ENCODE data around the gene EIF3K.
"Not testable (repeated sequence)": the region's sequence is repeated elsewhere in the genome, so short reads cannot be mapped to it uniquely, and the experiment has no call there.

EIF3K gene, protein sequence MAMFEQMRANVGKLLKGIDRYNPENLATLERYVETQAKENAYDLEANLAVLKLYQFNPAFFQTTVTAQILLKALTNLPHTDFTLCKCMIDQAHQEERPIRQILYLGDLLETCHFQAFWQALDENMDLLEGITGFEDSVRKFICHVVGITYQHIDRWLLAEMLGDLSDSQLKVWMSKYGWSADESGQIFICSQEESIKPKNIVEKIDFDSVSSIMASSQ

DNA sequence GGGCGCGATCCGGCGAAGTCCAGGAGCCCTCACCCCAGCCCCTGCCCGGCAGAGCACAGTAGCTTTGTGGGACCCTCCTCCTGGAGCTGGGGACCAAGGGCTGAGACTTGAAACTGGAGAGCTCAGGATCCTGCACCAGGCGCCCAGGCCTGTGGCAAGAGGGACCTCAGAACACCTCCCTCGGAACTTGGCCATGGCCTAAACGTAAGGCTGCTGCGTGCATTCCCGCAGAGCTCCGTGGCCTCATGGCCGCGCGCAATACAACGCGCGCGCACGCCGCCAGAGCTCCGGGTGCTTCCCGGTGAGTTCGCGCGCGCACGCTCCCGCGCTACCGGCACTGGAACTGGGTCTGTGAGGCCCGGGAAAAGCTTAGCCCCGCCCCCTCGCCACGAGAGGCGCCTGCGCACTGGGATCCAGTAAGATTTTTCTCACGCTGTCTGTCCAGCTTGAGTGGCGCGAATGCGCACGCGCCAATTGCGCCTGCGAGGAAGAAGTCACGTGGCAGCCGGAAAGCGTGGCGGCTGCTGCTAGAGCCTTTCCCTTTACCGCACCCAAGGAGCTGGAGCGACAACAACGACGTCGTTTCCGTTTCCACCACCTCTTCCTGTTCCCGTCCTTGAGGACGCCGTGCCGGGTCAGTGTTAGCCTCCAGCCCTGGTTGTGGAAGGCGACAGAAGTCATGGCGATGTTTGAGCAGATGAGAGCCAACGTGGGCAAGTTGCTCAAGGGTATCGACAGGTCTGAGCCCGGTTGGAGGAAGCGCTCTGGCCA, at the start of gene EIF3K:
Gene EIF3K, plus strand, starts transcription at position 599 of the 771 bp plus-strand sequence. Its CDS starts 81 bp downstream, at position 680.
- DNase-seq: peak; percentile 98

DNA sequence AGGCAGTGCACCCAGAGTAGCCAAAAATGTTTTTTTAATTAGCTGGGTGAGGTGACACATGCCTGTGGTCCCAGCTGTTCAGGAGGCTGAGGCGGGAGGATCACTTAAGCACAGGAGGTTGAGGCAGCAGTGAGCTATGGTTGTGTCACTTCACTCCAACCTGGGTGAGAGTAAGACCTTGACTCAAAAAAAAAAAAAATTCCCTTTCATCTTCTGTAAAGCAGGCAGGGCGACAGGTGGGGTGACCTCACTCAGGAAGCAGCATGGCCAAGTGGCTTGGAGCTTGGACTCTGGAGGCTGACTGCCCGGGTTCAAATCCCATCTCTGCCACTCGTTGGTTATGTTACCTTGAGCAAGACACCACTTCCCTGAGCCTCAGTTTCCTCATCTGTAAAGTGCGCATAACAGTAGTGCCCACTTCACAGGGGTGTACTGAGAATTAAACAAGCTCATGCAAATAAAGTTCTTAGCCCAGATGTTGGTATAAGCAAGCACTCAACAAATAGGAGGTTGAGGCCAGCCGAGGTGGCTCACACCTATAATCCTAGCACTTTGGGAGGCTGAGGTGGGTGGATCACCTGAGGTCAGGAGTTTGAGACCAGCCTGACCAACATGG, 49.5 kb upstream of the EIF3K start:
- DNase-seq: no peak

DNA sequence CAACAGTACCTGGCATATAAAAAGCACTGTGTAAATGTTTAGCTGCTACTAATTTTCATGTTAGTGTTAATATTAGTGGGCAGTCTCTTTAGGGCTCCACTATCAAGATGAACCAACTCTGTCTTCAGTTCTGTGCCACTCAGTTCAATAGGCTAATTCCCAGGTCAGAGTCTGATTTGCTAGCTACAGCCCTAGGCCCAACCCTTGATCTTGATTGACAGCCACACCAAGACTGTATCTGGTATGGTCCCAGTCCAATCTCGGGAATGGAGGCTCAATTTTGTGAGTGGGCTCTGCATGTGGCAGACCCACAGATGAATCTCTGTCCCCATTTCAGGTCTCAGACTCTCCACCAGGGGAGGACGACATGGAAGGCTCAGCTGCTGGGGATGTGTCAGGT, 47.3 kb upstream of the EIF3K start:
- no peak for DNase-seq

DNA sequence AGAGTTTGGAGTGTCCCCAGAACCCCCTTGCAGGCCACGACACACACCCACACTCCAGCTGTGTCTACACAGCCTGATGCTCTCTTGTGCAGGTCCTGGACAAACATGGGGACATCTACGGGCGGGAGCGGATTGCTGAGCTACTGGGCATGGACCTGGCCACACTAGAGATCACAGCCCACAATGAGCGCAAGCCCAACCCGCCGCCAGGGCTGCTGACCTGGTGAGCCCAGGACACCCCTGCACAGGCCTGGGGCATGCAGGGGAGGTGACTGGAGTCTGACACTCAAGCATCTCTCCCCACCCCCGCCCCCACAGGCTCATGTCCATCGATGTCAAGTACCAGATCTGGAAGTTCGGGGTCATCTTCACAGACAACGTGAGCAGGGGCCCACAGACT, 41.2 kb upstream of the EIF3K start:
- no peak for DNase-seq

DNA sequence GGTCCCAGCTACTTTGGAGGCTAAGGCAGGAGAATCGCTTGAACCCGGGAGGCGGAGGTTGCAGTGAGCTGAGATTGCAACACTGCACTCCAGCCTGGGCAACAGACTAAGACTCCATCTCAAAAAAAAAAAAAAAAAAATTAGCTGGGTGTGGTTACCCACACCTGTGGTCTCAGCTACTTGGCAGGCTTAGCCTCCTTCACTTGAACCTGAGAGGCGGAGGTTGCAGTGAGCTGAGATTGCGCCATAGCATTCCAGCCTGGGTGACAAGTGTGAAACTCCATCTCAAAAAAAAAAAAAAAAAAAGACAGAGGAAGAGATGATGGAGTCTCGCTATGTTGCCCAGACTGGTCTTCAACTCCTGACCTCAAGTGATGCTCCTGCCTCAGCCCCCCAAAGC, 39.7 kb upstream of the EIF3K start:
- DNase-seq: not testable (repeated sequence)

DNA sequence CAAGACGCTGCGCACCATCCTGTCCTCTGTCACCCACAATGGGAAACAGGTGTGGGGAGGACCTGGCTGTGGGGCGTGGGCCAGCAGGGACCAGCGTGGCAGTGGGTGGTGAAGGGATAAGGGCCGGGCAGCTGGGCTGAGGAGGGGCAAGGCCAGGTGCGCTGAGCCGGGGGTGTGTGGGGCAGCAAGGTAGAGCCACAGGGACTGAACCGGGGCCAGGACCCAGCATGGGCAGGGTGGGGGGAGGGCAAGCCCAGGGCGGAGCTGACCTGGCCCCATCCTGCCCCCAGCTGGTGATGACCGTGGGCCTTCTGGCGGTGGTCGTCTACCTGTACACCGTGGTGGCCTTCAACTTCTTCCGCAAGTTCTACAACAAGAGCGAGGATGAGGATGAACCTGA, 38.9 kb upstream of the EIF3K start:
- no peak for DNase-seq

DNA sequence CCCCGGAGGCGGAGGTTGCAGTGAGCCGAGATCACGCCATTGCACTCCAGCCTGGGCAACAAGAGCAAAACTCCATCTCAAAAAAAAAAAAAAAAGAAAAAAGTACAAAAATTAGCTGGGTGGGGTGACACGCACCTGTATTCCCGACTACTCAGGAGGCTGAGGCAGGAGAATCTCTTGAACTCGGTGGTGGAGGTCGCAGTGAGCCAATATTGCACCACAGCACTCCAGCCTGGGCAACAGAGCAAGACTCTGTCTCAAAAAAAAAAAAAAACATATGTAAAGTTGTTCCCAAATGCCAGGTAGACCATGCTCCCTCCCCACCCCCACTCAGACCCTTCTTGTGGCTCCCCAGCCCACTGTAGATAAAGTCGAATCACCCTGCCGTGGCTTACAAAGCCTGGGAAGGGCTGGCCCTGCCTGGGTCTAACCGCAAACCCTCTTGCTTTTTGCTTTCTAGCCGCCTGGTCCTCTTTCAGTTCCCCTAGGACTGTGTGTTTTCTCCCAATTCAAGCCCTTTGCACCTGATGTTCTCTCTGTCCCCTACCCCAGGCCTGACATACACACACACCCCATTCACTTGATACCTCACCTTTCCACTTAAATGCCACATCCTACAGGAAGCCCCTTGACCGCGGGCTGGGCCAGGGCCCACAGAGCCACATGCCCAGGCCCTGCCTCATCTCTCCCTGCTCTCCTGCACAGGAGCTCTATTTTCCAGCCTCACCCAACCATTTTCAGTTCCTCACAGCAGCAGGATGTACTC, 35.6 kb upstream of the EIF3K start:
- no peak for DNase-seq

DNA sequence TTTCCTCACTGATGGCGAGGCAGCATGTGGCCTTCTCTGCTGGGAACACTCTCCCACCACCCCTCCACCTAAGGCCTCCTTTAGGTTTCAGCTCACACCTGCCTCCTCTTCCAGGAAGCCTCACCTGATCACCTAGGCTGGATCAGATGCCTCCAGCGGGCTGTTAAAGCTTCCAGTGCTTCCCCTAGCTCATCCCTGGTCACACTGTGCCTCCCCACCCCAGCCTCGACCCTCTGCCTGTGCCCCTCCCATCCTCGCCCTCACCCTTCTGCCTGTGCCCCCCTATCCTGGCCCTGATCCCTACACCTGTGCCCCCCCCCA, 35.0 kb upstream of the EIF3K start:
- no peak for DNase-seq

DNA sequence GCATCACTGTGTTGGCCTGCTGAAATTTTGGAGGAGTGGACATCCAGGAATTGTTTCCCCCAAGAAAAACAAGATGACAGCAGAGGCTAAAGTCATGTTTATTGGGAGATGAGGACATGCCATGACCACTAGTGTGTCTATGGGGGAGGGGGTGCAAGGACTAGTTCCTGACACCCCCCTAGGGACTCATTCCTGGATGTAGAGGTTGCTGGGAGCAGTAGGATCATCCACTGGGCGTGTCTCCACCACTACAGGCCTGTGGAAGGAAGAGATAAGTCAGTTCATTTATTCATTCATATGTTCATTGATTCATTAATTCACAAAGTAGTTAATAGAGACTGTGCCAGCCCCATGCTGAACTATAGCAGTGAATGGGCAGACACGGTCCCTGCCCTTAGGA, 31.4 kb upstream of the EIF3K start:
- no peak for DNase-seq

DNA sequence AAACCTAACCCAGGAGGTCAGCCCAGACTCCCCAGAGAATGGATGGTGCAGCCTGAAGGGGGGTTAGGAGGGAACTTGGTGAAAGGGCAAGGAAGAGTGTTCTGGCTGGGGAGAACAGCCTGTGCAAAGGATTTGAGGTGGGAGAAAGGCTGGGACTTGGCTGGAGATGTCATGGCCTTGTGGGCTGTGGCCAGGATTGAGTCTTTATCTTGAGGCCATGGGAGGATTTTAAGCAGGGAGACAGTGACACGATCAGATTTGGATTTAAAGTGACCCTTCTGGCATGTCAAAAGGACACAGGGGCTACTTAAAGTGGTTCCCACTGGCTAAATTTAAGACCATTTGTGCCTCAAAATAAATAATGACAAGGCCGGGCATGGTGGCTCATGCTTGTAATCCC, 30.9 kb upstream of the EIF3K start:
- no peak for DNase-seq

DNA sequence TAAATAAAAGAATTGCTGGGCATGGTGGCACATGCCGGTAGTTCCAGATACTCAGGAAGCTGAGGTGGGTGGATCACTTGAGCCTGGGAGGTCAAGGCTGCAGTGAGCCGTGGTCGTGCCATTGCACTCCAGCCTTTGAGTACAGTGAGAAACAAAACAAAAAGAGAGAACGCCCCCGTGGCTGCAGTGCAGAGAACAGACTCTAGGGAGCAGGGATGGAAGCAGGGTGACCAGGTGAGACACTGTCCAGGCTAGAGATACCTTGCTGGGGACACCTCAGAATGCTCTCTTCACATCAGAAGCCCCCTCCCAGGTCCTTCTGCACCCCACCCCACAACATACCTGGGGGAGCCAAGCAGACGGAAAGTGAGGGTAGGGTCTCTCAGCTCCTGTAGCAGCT, 26.0 kb upstream of the EIF3K start:
- DNase-seq: no peak

DNA sequence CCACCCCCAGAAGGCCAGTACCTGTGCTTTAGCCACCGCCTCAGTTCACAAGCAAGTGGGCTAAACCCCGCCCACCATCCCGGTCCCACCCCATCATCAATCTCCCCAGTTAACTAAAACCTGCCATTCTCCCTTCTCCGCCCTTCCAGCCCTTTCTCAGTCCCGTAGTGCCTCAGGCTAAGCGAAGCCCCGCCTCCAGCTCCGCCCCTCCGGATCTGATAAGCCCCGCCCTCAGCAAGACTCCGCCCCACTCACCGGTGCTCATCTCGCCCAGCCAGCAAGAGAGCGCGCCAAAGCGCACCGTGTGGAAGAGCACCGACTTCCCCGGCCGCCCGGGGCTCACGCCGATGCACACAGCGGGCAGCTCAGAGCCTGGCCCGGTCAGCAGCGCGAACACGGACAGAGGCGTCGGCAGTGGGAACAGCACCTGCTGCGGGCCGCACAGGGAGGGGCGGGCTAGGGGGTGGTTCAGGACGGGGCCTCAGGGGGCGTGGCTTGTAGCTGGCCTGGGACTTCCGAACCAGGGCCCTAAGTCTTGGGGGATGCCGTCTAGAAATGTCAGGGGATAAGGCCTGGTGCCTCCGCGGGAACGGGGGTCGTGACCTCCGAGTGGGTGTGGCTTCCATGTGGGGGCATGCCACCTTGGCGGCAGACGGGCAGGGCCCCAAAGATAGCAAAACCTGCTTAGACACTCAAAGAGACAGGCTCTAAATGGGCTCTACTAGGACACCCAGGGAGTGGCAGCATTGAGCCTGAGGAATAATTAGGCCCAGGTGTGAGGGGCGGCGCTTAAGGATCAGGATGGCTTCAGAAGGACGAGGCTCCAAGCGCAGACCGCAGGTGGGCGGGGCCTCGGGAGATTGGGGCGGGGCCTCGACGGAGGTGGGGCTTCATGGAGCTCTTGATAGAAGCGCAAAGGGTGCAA, 22.7 kb upstream of the EIF3K start:
- no peak for DNase-seq

DNA sequence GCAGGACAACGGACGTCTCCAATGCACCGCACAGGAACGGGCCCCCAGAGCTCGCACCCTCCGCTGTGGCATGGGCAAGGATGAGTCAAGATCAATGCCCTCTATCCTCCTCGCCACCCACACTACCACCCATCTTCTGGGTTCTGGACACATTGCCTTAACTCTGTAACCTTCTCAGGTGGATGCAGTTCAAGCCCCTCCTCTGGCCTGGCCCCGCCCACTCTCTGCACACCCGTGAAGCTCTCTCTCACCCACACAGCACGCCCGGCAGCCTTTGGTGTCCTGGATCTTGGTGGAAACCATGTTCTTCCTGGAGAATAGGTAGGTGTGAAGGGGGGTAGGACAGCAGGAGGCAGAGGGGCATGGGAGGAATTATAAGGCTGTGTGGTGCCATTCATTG, 21.9 kb upstream of the EIF3K start:
- no peak for DNase-seq

DNA sequence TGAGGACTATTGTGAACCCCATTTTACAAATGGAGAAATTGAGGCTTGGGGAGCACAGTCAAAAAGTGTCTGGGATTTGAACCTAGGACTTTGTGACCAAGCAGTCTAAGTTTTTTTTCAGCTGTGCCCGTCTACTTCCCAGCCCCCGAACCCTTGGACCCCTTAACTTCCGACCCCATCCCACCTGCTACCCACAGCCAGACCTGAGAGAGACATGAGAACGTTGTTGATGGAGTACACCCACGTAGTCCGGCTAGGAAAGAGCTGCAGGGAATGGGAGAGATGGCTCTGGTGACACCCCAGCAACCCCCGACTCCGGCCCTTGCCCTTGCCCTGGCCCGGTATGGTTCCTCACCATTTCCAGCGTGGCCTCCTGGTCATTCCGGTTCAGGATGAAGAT, 19.3 kb upstream of the EIF3K start:
- no peak for DNase-seq

DNA sequence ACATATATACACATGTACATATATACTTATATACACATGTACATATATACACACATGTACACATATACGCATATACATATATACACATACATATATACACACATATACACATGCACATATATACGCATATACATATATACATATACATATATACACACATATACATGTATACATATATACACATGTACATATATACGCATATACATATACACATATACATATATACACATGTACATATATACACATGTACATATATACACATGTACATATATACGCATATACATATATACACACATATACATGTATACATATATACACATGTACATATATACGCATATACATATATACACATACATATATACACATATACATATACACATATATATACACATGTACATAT, 16.1 kb upstream of the EIF3K start:
- not testable (repeated sequence) for DNase-seq

DNA sequence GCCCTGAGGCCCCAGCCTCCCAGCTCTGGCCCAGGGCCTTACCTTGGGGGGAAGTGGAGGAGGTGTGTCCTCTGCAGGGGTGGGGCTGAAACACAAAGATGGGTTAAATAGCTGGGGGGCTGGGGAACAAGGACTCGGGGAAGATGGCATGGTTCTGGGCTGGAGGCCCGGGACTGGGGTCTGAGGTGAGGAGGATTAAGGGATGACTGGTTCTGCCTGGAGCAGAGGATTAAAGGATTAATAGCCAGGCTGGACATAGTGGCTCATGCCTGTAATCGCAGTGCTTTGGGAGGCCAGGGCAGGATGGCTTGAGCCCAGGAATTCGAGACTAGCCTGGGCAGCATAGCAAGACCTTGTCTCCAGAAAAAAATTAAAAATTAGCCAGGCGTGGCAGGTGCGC, 12.9 kb upstream of the EIF3K start:
- DNase-seq: no peak

DNA sequence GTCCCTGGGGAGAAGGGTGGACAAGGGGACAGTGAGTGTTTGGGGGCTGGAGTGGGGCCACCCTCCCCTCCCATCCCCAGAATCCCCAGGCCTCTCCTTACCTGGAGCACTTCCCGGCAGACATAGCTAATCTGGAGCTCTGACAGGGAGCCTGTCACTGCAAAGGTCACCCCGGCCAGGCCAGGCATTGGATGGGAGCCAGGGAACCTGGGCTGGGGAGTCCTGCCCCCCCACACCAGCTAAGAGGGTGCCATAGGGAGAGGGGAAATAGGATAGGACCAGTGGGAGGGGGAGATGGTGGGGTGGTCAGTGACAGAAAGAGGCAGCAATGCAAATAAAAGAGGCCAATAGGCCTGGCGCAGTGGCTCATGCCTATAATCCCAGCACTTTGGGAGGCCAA, 4.7 kb upstream of the EIF3K start:
- DNase-seq: no peak

DNA sequence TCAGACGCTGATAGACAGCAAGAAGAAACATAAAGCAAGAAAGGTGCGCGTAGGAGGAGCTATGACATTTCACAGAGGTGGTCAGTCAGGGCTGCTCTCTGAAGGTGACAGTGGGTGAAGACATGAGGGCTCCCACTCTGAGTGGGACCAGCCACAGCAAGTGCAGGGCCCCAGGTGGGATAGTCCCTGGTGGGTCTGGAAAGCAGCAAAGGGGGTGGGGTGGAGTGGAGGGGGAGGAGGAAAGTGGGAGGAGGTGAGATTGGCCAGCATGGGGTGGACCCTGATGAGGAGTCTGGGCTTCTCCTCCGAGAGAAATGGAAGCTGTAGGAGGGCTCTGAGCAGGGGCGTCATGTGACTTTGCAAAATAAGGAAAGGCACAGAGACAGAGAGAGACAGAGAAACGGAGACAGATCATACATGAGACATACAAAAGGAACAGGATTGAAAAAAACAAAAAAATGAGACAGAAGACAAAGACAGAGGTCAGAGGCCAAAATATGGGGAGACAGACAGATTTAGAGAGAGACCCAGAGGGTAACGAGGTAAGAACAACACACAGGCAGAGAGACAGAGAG, 3.9 kb upstream of the EIF3K start:
- no peak for DNase-seq

DNA sequence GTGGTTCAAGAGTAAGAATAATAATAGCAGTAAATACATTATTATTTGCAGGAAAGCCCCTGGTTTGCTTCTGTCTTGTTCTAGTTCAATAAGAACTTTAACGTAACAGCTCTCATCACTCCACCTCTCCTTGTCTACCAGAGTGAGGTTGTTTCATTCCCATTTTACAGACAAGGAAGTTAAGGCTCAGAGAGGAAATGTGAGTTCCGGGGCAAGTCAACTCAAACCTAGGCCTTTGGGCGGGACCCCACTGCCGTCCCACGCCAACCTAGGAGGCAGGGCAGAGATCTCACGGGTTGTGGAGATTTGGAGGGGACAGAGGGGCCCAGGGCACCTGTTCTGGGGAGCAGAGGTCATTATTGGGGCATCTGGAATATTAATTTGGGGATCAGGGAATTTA, 2.7 kb upstream of the EIF3K start:
- no peak for DNase-seq

DNA sequence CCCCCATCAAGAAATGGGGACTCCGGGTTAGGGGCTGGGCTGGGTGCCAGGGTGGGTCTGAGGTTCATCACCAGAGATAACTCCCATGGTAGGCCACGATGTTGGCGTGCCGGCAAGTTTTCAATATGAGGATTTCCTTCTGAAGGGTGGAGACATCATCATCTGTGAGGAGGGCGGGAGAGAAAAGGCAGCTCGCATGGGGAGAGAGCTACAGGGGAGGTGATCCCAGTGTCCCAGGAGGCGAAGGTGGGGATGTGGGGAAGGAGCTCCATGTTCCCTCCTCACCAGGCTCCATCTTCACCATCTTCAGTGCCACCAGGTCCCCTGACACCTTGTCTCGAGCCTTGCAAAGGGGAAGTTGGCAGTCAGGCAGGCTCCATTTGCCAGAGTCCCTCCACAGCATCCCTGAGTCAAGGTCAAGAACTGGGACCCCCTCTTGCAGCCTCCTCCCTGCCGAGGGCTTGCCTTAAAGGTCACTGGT, 1.7 kb upstream of the EIF3K start:
- no peak for DNase-seq

DNA sequence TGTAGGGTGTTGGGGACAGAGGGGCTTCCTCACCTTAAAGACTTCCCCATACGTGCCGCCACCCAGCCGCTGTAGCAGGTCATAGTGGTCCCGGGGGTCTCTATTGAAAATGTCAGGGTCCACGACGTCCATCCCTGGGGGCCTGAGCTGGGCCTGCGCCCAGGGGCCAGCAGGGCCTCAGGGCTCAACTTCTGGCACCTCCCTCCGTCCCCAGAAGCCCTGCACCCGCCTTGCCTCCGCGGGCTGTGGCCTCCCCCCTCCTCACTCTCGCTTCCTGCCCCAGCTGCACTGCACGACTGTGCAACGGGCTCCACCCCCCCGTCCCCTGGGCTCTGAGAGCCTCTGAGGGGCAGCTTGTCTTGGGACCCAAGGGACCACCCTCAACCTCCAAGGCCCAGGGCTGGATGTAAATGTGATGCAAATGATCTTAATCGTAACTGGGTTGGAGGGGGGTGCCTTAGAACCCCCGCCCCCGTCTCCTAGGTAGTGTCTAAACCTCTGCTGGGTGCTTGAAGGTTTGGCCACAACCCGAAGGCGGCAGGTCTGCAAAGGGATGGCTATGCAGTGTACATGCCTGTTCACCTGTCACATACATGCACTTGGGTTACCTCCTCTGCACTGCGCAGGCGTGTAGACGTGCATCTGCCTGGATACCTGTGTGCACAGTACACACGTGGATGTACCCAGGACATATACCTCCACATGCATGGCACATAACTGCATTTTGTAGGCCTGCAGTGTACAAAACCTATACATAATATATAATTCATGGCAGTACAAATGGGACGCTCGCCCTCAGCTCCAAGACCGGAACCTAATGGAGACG, 1.0 kb upstream of the EIF3K start, which contains the start of gene MAP4K1:
Gene MAP4K1, minus strand, starts transcription at position 190 of the 826 bp plus-strand sequence. Its CDS starts 58 bp downstream, at position 132.
- no peak for DNase-seq
